Caco-2 (cell line): Measurements from ENCODE around the gene MPST. TPM values are rescaled to one million over a fixed set of nuclear protein-coding genes. Genes with fewer than 3 reads are reported as not detected.

Experiments
- BruUV-seq: library from RNA; stranded (reverse); fragments of 400-500 nt; replicated peaks from 2 replicates; lab custom pipeline; 2021; lab: Mats Ljungman, UMichigan
- CTCF ChIA-PET: fragments of 300-600 bp; sonication (Branson Sonifier 250); formaldehyde crosslinking; loops from one replicate; lab custom pipeline; 2022; ENCODE audit warnings: antibody characterized with exemption; lab: Charles Lee
- POLR2A ChIA-PET: fragments of 300-600 bp; sonication (Branson Sonifier 250); formaldehyde crosslinking; loops from one replicate; lab custom pipeline; 2022; ENCODE audit warnings: antibody characterized with exemption; lab: Charles Lee
- DNase-seq, 2 experiments: peaks; one replicate each; pipeline versions ENCODE4 v3.0.0 to v3.0.0-alpha.2; 2020 to 2022
- H3K27me3 ChIP-seq: replicated peaks from 2 replicates; pipeline ENCODE4 v1.6.0; 2011; ENCODE audit warnings: low read length; ENCODE audit not compliant: control insufficient read depth, insufficient read depth
- H3K36me3 ChIP-seq: 2 replicates; pipeline ENCODE4 v1.5.1; 2011; ENCODE audit warnings: low read length; ENCODE audit not compliant: control insufficient read depth, insufficient read depth
- H3K4me1 ChIP-seq: fragments of 250-450 bp; sonication (Bioruptor Pico); 2 replicates; pipeline ENCODE4 v1.5.1; 2020; ENCODE audit warnings: mild to moderate bottlenecking
- H3K4me3 ChIP-seq: 2 replicates; pipeline ENCODE4 v1.5.1; 2011; ENCODE audit warnings: low read depth, mild to moderate bottlenecking, control low read depth, low read length
- H3K9me3 ChIP-seq: fragments of 250-450 bp; sonication (Bioruptor Pico); 2 replicates; pipeline ENCODE4 v1.5.1; 2020; ENCODE audit warnings: mild to moderate bottlenecking, moderate library complexity
- H3K27ac Mint-ChIP-seq: one replicate; pipeline ENCODE4 v1.8.0; 2022; ENCODE audit warnings: mixed read lengths; ENCODE audit not compliant: unreplicated experiment
- H3K27me3 Mint-ChIP-seq: one replicate; pipeline ENCODE4 v1.8.0; 2022; ENCODE audit warnings: mixed read lengths; ENCODE audit not compliant: insufficient read depth, unreplicated experiment
- H3K36me3 Mint-ChIP-seq: one replicate; pipeline ENCODE4 v1.8.0; 2022; ENCODE audit warnings: mild to moderate bottlenecking, mixed read lengths; ENCODE audit not compliant: insufficient read depth, unreplicated experiment
- H3K4me1 Mint-ChIP-seq: one replicate; pipeline ENCODE4 v1.8.0; 2022; ENCODE audit warnings: low read depth, mixed read lengths; ENCODE audit not compliant: unreplicated experiment
- H3K4me3 Mint-ChIP-seq: one replicate; pipeline ENCODE4 v1.8.0; 2022; ENCODE audit warnings: mild to moderate bottlenecking, moderate library complexity, mixed read lengths; ENCODE audit not compliant: unreplicated experiment
- H3K9me3 Mint-ChIP-seq: one replicate; pipeline ENCODE4 v1.8.0; 2022; ENCODE audit warnings: mixed read lengths; ENCODE audit not compliant: unreplicated experiment
- intact Hi-C: fragments of 100-400 bp; cut with micrococcal nuclease; formaldehyde crosslinking; loops from one replicate; pipeline ENCODE4 v1.10.0; 2022; ENCODE audit not compliant: unreplicated experiment
- total RNA-seq: library from RNA; stranded (reverse); gene quantifications from 2 replicates; pipeline ENCODE4 v1.2.3, GENCODE V29; 2022
- TF ChIP-seq, protein P1 (sequence below), 2 experiments: fragments of 200-600 bp in 1 of 2; IDR thresholded peaks; 1 replicate in 1 of 2; 2 replicates in 1 of 2; pipeline versions ENCODE4 v1.5.1 to v1.8.0; 2011 to 2022; ENCODE audit warnings: antibody characterized with exemption in 1 of 2, control low read depth in 1 of 2, inconsistent platforms in 1 of 2, low read depth in 1 of 2, low read length in 1 of 2, mild to moderate bottlenecking in 1 of 2, moderate library complexity in 1 of 2; ENCODE audit not compliant: insufficient read depth in 1 of 2, severe bottlenecking in 1 of 2, unreplicated experiment in 1 of 2

MPST gene
- total RNA-seq, 1 experiment from 2014 or later, result 83.7 TPM

DNA sequence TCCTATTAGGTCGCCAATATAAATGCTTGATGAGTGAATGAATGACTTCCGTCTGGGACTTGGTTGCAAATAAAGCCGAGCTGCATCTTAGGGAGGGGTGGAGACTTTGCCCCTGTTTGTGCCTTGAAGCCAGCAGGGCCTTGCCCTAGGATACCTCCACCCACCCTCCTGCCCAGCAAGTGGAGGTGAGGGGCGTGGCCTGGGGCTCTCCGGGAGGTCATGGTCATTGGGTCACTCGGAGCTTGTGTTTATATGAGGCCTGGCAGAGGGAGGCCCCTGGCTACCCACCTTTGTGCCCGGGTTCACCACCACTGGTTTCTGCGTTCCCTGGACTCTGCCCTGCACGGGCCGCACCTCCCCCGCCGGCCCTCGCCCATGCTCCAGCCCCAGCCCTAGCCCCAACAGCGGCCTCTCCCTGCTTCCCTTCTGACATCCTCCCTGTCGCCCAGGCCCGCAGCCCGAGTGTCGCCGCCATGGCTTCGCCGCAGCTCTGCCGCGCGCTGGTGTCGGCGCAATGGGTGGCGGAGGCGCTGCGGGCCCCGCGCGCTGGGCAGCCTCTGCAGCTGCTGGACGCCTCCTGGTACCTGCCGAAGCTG is 4.3 kb downstream of the MPST start:
- Histone ChIP-seq H3K4me1 (peaks cover 4% of the 10 kb centered on the region; the same call in 1 of the 2 replicates), H3K4me3 (no peak overlapping the region), H3K9me3 (no peaks in the 10 kb centered on the region), H3K36me3 (peaks cover 3% of the 10 kb centered on the region), H3K27me3 (no peaks in the 10 kb centered on the region)
- H3K27ac Mint-ChIP-seq, result no peak overlapping the region
- intact Hi-C loops, result no loop called here
- no peaks in the 10 kb centered on the region for H3K4me1 Mint-ChIP-seq
- ChIA-PET CTCF (no interaction called here), POLR2A (no interaction called here)
- no peak overlapping the region for H3K4me3 Mint-ChIP-seq
- DNase-seq, result no peak
- peaks cover 33% of the 10 kb centered on the region for H3K36me3 Mint-ChIP-seq
- H3K27me3 Mint-ChIP-seq, result no peaks in the 10 kb centered on the region
- no TSS peak for BruUV-seq
- no peaks in the 10 kb centered on the region for H3K9me3 Mint-ChIP-seq
- TF ChIP-seq, protein P1, sequence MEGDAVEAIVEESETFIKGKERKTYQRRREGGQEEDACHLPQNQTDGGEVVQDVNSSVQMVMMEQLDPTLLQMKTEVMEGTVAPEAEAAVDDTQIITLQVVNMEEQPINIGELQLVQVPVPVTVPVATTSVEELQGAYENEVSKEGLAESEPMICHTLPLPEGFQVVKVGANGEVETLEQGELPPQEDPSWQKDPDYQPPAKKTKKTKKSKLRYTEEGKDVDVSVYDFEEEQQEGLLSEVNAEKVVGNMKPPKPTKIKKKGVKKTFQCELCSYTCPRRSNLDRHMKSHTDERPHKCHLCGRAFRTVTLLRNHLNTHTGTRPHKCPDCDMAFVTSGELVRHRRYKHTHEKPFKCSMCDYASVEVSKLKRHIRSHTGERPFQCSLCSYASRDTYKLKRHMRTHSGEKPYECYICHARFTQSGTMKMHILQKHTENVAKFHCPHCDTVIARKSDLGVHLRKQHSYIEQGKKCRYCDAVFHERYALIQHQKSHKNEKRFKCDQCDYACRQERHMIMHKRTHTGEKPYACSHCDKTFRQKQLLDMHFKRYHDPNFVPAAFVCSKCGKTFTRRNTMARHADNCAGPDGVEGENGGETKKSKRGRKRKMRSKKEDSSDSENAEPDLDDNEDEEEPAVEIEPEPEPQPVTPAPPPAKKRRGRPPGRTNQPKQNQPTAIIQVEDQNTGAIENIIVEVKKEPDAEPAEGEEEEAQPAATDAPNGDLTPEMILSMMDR (IDR thresholded peaks at IDR 0.05; ENCODE audit: insufficient read depth in 1 of 2, low read depth in 1 of 2, low read length in 1 of 2, severe bottlenecking in 1 of 2, unreplicated experiment in 1 of 2), result no peak

DNA sequence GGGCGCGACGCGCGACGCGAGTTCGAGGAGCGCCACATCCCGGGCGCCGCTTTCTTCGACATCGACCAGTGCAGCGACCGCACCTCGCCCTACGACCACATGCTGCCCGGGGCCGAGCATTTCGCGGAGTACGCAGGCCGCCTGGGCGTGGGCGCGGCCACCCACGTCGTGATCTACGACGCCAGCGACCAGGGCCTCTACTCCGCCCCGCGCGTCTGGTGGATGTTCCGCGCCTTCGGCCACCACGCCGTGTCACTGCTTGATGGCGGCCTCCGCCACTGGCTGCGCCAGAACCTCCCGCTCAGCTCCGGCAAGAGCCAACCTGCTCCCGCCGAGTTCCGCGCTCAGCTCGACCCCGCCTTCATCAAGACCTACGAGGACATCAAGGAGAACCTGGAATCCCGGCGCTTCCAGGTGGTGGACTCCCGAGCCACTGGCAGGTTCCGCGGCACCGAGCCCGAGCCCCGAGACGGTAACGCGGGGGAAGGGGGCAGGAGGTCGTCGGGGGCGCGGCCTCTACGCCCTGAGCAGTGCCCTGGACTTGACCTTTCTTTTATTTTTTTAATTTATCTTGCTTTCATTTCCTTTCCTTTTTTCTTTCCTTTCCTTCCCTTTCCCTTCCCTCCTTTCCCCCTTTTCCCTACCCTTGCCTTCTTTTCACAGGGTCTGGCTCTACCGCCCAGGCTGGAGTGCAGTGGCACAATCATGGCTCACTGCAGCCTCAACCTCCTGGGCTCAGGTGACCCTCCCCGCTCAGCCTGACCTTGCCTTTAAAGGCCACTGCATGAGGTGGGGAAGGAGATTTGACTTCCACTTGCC is 5.0 kb downstream of the MPST start:
- CTCF ChIA-PET, result no interaction called here

DNA sequence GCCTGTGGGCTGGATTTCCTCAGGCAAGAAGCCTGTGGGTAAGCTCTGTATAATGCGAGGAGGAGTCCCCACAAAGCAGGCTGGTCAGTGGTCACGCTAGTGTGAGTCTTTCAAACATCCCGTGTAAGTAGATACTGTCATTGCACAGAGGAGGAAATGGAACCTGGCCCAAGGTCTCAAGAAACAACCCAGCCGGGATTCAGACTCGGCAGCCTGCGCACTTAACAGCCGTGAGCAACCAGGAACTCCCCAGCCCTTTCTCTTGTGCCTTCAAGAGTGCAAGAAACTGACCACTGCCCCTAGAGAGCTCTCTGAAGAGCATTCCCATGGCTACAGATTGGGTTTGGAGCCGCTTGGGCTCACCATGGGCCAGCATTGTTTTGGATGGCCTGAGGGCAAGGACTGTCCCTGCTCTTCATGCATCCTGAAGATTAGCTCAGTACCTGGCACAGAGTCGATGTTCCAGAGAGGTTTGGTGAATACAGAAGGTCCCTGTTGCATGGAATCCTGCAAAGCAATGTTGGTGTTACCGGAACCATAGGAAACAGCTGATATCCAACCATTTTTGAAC is 6.0 kb downstream of the MPST start:
- intact Hi-C loops, result no loop called here
- Histone ChIP-seq H3K9me3 (no peaks in the 10 kb centered on the region), H3K36me3 (peaks cover 3% of the 10 kb centered on the region), H3K4me1 (peaks cover 5% of the 10 kb centered on the region), H3K27me3 (no peaks in the 10 kb centered on the region), H3K4me3 (no peak overlapping the region)
- BruUV-seq, result no TSS peak
- H3K36me3 Mint-ChIP-seq, result peaks cover 36% of the 10 kb centered on the region
- POLR2A ChIA-PET, result no interaction called here
- no peaks in the 10 kb centered on the region for H3K27me3 Mint-ChIP-seq
- H3K27ac Mint-ChIP-seq, result no peak overlapping the region
- DNase-seq, result no peak
- TF ChIP-seq, protein P1 (IDR thresholded peaks at IDR 0.05; ENCODE audit: insufficient read depth in 1 of 2, low read depth in 1 of 2, low read length in 1 of 2, severe bottlenecking in 1 of 2, unreplicated experiment in 1 of 2), result no peak
- H3K4me1 Mint-ChIP-seq, result no peaks in the 10 kb centered on the region
- no peaks in the 10 kb centered on the region for H3K9me3 Mint-ChIP-seq
- H3K4me3 Mint-ChIP-seq, result no peak overlapping the region
- CTCF ChIA-PET, result no interaction called here

More for the DNA sequence above, 5.0 kb downstream of the MPST start:
- Mint-ChIP-seq H3K4me1 (no peaks in the 10 kb centered on the region), H3K27me3 (no peaks in the 10 kb centered on the region), H3K4me3 (no peak overlapping the region), H3K9me3 (no peaks in the 10 kb centered on the region), H3K27ac (no peak overlapping the region), H3K36me3 (peaks cover 32% of the 10 kb centered on the region)
- H3K4me3 ChIP-seq, result no peak overlapping the region
- POLR2A ChIA-PET, result no interaction called here
- H3K36me3 ChIP-seq, result peaks cover 3% of the 10 kb centered on the region
- TF ChIP-seq, protein P1 (IDR thresholded peaks at IDR 0.05; ENCODE audit: insufficient read depth in 1 of 2, low read depth in 1 of 2, low read length in 1 of 2, severe bottlenecking in 1 of 2, unreplicated experiment in 1 of 2), result no peak
- no peaks in the 10 kb centered on the region for H3K9me3 ChIP-seq
- no TSS peak for BruUV-seq
- H3K27me3 ChIP-seq, result no peaks in the 10 kb centered on the region
- intact Hi-C loops, result no loop called here
- DNase-seq, result no peak
- H3K4me1 ChIP-seq, result peaks cover 4% of the 10 kb centered on the region; the same call in 1 of the 2 replicates
